MM.1S (cell line): ENCODE data around the gene SGPP1.

ENCODE experiments used
- CTCF ChIP-seq: fragments of 300-600 bp; sonication (generic); IDR thresholded peaks from 2 replicates; pipeline ENCODE4 v1.5.1; 2016; ENCODE audit warnings: antibody characterized with exemption, low read length, mixed read lengths
- EZH2 ChIP-seq: fragments of 300-600 bp; sonication (generic); optimal IDR thresholded peaks from 2 replicates; pipeline ENCODE3; 2017; ENCODE audit warnings: low read depth, mild to moderate bottlenecking, antibody characterized with exemption, low read length, mixed read lengths

- no peak for TF ChIP-seq CTCF
- TF ChIP-seq EZH2 = no peak
Measured at GRCh38 chr14:63737582-63738006, 9.7 kb upstream of the SGPP1 start.
